HG03108 (cell line): ENCODE results near the gene IL1RAPL1.
"Not testable (repeated sequence)": the region's sequence is repeated elsewhere in the genome, so short reads cannot be mapped to it uniquely, and the experiment has no call there.

Experiments used
- ATAC-seq: cut with Tn5 transposase; IDR thresholded peaks from one replicate; pipeline ENCODE4 v1.9.1; 2021; ENCODE audit warnings: moderate library complexity; ENCODE audit not compliant: unreplicated experiment

Gene IL1RAPL1

DNA sequence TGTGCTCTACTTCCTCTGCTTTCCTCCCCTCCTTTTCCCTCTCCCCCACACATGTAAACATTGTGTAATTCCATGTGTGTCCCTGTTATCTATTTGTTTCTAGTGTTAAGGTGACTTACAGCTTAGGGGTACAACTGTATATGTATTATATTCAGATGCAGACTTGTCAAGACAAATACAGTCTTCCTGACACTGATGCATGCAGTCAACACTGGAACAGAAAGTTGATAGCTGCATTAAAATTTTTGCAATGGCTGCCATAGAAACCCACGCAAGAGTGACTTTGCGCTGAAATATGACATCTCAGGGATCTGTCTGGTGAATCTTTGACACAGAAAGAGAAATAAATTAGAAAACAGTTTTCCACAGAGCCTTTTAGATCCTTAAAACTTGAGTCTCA, 656.7 kb downstream of the IL1RAPL1 start:
- ATAC-seq: no peak

DNA sequence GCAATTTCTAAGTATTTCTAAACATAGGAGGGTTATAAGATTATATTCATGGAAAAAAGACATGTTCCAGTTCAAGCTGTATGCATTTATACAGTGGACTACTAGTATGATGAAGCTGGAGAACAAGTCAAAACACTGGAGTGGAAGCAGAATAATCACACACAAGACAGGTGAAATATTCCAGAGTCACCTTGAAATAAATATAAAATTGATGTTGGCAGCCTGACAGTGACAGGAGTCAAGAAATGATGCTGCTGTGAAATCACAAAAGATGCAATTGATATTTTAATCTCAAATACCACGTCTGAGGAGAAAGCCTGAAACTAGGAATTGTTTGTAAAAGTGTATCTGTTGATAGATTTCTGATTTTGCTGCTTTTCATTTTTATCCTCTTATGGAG, 667.3 kb downstream of the IL1RAPL1 start:
- ATAC-seq: no peak

DNA sequence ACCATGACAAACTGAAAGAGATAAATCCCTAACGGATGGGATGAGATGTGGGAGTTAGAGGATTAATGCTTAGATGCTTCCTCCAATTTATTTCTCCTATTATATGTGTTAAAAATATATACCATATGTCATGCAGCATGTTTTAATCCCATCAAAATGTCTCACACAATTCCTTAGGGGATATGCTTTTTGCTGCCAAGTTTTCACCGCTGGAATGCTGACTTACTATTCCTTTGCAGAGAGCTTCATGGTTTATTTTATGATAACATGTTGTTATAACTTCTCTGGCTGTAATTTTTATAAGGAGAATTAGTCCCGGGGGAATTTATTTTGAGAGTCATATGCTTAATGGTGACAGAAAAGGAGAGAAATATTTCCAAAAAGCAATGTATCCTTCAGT, 670.3 kb downstream of the IL1RAPL1 start:
- ATAC-seq: no peak

DNA sequence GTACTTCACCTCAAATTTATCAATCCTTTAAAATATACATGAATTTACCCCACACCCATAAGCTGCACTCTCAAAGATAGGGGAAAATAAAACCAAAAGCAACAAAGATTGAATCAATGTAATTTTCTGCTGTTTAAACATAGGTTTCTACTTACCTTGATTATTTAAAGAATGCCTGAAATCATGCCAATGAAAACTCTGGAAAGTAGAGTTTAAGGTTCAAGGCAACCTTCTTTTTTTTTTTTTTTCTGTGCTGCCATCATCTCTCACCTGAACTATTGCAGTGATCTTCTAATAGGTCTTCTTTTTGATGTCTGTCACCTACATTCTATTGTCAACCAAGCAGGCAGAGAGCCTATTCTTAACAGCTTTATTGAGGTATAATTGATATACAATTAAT, 682.1 kb downstream of the IL1RAPL1 start:
- no peak for ATAC-seq

- no peak for ATAC-seq
Measured at GRCh38 chrX:29274517-29274916, 687.3 kb downstream of the IL1RAPL1 start.

- no peak for ATAC-seq
Measured at GRCh38 chrX:29275928-29276327, 688.7 kb downstream of the IL1RAPL1 start.

- no peak for ATAC-seq
Measured at GRCh38 chrX:29281078-29281742, 694.0 kb downstream of the IL1RAPL1 start.

- ATAC-seq: no peak
Measured at GRCh38 chrX:29285664-29286063, 698.4 kb downstream of the IL1RAPL1 start.

DNA sequence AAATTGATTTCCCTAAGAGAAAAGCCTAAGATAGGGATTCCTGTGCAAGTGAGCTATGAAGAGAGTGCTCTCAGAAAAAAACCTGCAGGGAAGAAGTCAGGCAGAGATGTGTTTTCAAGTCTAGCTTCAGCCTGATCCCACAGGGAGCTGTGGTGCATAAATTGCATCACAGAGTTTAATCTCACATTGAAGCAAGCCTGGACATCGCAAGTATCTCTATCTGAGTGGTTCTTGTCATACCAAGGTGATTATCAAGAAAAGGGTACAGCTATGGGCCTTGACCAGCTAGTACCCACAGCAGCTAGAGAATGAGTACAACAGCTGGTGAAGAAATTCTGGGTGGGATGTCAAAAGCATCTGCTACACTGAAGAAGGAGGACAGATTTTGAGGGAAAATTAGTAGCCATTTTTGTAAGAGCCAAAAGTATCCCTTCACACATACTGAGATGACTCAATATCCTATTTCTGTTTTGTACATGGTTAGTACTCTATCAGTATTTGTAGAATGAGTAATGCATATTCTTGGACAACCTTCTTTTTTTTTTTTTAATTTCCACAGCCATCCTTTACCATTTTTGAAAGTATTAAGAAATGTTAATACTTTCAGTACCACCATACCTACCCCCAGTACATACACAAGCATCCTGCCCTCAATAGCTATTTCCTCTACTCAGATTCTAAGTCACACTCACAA, 708.9 kb downstream of the IL1RAPL1 start:
- ATAC-seq: no peak

DNA sequence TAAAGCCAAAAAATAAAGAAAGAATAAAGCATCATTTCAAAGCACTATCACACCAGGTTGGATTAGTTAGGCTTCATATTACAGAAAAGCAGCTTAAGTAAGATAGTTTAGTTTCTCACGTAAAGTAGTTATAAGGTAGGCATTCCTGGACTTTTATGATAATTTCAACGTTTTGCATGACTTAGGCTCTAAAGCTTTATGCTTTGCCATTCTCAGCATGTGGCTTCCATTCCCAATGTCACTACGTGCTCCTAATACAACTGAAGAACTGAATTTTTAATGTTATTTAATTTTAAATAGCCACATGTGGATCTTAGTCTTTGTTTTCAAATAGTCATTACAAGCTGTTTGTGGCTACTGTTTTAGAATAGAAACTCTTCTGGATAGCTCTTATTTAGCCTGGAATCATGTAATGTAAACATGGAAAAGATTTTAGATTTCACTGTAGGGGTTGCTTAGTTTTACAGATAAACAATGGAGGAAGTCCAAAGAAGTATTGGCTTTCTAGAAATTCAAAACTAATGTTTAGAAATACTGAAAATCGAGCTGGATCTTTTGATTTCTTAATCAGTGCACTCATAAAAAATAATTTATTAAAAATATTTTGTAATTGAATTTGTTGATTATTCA, 710.0 kb downstream of the IL1RAPL1 start:
- no peak for ATAC-seq

- no peak for ATAC-seq
Measured at GRCh38 chrX:29299684-29300083, 712.4 kb downstream of the IL1RAPL1 start.

DNA sequence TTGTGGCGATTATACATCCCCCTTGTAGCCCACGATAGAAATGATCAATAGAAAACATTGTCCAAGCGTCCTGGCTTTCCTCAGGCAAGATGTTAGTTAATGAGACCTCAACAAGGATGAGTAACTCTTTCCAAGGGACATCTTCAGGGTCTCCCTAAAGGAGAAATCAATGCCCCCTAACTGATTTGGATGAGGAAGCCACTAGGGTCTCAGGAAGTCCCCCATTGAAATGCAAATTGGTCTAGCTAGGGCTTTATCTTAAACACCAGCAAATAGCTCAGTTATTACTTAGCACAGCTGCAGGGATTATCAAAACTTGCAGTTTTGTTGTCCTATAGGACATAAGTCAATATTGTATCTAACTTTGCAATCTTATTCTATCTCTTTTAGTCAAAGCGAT, 721.5 kb downstream of the IL1RAPL1 start:
- no peak for ATAC-seq

DNA sequence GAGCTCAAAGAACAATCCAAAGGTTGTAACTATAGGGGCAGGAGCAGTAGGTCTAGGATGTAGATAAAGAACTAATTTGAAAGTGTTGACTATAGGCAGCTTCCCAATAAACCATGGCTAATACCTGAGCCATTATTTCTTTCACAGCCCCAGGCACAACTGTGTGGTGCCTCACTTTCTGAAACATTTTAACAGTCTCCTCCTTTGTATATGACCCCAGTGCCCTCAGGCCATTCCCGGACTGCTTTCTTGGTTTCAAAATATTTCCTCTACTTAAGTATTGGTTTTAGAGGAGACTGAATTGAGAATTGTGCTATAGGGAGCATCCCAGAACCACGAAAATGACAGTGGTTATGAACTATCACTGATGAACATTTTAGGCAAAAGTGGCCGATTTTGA, 728.7 kb downstream of the IL1RAPL1 start:
- ATAC-seq: no peak

DNA sequence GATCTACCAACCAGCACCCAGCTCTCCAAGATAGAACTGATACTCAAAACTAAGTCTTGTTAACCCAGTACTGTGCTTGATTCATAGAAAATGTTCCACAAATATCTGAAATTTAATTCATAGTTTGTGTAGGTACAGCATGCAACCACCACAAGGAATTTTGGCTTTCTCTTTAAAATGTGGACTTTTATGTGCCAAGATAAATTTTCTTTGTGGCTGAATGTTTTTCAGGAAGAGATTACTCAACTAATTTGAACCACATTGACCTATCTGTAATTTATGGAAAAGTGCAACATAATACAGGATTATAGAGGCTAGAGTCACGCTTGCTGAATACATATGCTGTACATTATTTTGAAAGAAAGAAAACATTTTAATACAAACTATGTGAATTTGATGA, 730.8 kb downstream of the IL1RAPL1 start:
- no peak for ATAC-seq

DNA sequence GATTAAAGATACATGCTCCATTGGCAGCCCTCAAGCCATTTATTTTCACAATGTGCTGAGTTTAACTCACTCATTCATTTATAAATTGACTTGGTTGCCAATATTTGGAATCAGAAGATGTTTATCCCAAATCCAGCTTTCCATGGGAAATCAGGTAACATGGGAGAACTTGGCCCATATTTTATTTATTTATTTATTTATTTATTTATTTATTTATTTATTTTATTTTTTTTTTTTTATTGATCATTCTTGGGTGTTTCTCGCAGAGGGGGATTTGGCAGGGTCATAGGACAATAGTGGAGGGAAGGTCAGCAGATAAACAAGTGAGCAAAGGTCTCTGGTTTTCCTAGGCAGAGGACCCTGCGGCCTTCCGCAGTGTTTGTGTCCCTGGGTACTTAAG, 745.2 kb downstream of the IL1RAPL1 start:
- not testable (repeated sequence) for ATAC-seq

DNA sequence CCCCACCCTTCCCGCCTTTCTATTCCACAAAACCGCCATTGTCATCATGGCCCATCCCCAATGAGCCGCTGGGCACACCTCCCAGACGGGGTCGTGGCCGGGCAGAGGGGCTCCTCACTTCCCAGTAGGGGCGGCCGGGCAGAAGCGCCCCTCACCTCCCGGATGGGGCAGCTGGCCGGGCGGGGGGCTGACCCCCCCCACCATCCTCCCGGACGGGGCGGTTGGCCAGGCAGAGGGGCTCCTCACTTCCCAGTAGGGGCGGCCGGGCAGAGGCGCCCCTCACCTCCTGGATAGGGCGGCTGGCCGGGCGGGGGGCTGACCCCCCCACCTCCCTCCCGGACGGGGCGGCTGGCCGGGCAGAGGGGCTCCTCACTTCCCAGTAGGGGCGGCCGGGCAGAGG, 745.8 kb downstream of the IL1RAPL1 start:
- ATAC-seq: not testable (repeated sequence)

GRCh38 chrX:29348288-29348687, 761.0 kb downstream of the IL1RAPL1 start:
- peak; percentile 59 for ATAC-seq

DNA sequence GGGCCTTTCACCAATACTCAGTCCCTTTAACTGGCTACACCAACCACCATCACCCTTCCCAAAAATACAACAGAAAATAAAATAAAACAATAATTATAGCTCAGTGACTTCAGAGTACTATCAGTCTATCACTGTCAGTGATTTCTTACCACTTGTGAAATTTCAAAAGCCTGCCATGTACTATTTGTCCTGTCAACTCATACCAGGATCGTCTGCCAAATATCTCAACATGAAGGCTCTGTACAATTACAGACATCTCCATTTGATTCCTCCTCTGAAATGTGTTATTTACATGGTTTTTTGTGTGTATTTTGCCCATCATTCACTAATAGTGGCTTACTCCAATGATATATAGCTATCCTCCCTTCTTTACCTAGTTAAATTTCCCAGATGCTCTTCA, 772.0 kb downstream of the IL1RAPL1 start:
- ATAC-seq: no peak

DNA sequence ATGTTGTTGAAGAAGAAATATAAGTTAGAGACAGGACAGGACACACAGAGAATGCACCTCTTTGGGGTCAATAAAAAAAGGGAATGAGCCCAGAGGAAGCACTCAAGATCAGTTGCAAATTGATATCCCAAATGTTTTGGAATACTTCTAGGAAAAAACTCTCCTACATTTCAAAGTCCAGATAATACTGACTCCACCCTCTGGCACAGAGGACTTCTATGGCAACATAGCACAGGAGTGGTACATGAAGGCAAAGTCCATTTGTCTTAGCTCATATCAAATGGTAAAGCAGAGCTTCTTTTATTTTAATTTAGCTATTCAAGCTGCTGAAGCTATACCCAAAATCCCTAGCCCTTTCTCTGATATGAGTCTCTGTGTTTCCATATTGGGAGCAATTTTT, 787.5 kb downstream of the IL1RAPL1 start:
- ATAC-seq: not testable (repeated sequence)

DNA sequence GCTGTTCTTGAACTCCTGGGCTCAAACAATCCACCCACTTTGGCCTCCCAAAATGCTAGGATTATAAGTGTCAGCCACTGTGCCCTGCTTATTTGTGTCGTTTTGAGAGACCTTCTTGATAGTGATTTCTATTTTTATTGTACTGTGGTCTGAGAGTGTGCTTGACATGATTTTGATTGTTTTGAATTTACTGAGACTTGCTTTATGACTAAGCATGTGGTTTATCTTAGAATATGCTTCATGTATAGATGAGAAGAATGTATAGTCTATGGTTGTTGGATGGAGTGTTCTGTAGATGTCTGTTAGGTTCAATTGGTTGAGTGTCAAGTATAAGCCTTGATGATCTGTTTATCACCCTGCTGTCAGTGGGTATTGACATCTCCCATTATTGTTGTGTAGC, 789.3 kb downstream of the IL1RAPL1 start:
- ATAC-seq: no peak

GRCh38 chrX:29382811-29383210, 795.6 kb downstream of the IL1RAPL1 start:
- ATAC-seq: no peak

DNA sequence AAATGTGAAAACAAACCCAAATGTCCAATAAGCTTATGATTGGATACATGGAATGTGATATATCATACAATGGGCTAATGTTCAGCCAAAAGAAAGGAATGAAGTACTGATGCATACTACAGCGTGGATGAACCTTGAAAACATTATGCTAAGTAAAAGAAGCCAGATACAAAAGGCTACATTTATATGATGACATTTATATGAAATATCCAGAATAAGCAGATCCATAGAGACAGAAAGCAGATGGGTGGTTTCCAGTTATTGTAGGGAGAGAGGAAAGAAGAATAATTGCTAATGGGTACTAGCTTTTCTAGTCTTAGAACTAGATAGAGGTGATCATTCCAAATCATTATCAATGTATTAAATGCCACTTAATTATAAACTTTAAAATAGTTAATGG, 801.3 kb downstream of the IL1RAPL1 start:
- ATAC-seq: no peak
